NCI-H2107 treated with DMSO at 0.1 percent for 48 hours (cell line): ENCODE measurements around the gene CYP19A1.
"Not testable (repeated sequence)": the region's sequence is repeated elsewhere in the genome, so short reads cannot be mapped to it uniquely, and the experiment has no call there.

Experiments
- DNase-seq: peaks from one replicate; lab custom pipeline; 2025; ENCODE audit not compliant: unreplicated experiment; lab: John Stamatoyannopoulos, UW

Gene CYP19A1

DNA sequence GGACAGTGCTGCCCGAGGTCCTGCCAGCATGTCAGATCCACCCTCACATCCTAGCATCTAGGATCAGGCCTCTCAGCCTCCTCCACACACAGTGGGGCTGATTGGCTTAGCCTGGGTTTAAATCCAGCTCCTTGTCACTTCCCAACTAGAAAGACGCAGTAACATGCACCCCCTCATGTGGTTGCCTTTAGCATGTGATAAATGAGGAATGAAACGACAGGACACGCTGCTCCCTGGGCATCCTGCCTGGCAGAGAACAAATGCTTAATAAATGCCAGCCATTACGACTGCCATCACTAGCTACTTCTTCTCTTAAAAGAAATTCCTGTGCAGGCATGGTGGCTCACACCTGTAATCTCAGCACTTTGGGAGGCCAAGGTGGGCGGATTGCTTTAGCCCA is 149.6 kb downstream of the CYP19A1 start:
- DNase-seq: not testable (repeated sequence)

DNA sequence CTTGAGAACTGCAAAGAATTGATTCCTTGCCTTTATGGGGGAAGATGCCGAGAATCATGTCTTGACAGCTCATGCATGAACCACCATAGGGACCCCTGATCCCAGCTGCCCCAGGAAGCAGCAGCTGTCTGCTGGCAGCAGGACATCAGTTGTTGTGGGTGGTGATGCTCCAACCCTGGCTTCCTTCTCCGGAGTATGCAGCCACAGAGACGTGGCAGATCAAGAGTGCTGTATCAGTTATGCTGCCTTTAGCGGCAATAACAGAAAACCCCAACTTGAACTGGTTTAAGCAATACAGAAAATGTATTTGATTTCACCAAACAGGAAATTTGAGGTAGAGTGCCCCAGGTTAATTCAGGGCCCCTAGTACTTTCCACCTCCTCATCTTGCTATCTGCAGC is 151.5 kb downstream of the CYP19A1 start:
- no peak for DNase-seq

- DNase-seq: no peak
Measured at GRCh38 chr15:51186181-51186705, 152.2 kb downstream of the CYP19A1 start.

DNA sequence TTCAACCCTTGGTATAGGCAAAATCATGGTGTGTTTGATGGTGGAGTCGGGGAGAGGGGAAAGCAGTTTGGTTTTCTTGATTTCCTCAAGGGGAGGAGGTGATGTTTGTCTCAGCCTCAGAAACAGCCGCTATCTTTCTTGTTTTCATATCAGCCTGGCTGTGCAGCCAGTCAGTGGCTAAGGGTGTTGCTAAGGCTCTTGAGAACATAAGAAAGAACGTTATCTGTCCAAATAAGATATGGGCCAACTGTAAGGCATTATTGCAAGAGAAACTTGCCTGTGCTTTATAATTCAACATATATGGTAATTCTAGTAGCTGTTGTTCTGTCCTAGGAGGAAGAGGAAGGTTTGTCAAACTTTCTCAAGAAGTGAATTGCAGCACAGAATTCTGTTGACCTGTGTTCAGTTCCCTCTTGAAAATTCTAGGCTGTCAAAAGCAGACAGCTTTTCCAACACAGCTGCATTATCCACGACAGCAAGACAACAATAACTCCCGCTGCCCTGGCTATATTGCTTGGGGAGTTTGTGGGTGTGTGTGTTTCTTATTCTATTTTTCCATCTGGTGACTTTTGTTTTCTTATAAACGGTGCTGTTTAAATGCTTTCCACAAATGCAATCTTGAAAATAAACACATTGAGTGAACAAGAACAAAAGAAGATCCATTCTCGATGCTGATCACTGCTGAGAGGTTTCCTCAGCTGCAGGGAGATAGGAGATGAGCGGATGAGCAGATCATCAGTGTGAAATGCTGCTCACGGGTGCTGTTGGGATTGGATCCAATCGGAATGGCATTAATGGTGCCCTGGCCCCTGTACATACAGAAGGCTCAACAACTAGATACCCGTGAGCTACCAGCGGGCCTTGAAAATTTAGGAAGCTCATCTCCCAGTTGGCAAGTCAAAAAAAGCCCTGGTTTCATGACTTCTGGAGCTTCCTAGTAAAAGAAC is 152.9 kb downstream of the CYP19A1 start:
- no peak for DNase-seq

- DNase-seq: no peak
Measured at GRCh38 chr15:51184627-51185026, 153.8 kb downstream of the CYP19A1 start.

- no peak for DNase-seq
Measured at GRCh38 chr15:51183076-51183475, 155.3 kb downstream of the CYP19A1 start.

DNA sequence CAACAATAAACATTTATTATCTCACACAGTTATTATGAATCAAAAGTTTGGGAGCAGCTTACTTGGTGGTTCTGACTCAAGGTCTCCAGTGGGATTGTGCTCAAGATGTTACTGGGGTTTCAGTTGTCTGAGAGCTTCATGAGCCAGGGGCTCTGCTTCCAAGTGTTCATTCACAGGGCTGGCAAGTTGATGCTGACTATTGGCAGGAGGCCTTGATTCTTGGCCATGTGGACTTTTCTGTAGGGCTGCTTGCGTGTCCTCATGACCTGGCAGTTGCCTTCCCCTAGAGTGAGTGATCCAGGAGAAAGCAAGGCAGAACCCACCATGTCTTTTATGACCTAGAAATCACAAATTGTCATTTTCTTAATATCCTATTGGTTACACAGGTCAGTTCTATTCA is 156.5 kb downstream of the CYP19A1 start:
- DNase-seq: no peak

- DNase-seq: no peak
Measured at GRCh38 chr15:51181221-51181620, 157.2 kb downstream of the CYP19A1 start.

- no peak for DNase-seq
Measured at GRCh38 chr15:51180534-51180933, 157.9 kb downstream of the CYP19A1 start.

GRCh38 chr15:51180011-51180410 is 158.4 kb downstream of the CYP19A1 start:
- no peak for DNase-seq

GRCh38 chr15:51172193-51172592 is 166.2 kb downstream of the CYP19A1 start:
- no peak for DNase-seq

- no peak for DNase-seq
Measured at GRCh38 chr15:51171634-51171932, 166.8 kb downstream of the CYP19A1 start.

GRCh38 chr15:51170882-51171633 is 167.3 kb downstream of the CYP19A1 start:
- DNase-seq: no peak

DNA sequence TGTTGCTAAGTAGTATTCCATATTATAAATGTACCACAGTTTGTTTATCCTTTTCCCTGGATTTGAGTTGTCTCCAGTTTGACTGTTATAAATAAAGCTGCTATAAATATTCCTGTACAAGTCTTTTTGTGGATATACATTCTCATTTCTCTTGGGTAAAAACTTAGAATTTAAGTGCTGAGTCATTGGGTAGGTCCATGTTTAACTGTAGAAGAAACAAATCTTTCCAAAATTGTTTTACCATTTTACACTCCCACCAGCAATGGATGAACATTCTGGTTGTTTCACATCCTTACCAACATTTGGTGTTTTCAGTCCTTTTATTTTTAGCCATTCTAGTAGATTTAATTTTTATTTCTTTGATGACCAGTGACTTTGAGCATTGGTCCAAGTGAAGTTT is 169.7 kb downstream of the CYP19A1 start:
- DNase-seq: no peak

DNA sequence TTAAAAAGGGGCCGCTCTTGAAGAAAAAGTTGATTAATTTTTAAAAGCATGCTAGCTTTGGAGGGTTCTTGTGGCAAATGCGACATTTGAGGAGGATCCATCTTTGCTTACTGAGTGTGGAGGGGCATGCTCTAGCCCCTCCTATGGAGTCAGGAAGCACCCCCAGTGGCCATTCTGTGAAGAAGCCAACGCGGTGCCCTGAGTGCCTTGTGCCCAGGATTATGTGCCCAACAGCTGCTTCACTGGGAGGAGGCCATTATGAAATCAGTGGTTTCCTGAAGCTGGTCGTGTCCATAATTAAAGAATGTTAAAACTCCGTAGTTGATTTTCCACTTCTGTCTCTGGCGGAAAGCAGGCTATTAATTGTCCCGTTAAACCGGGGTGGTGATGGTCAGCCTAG is 174.6 kb downstream of the CYP19A1 start:
- DNase-seq: no peak

DNA sequence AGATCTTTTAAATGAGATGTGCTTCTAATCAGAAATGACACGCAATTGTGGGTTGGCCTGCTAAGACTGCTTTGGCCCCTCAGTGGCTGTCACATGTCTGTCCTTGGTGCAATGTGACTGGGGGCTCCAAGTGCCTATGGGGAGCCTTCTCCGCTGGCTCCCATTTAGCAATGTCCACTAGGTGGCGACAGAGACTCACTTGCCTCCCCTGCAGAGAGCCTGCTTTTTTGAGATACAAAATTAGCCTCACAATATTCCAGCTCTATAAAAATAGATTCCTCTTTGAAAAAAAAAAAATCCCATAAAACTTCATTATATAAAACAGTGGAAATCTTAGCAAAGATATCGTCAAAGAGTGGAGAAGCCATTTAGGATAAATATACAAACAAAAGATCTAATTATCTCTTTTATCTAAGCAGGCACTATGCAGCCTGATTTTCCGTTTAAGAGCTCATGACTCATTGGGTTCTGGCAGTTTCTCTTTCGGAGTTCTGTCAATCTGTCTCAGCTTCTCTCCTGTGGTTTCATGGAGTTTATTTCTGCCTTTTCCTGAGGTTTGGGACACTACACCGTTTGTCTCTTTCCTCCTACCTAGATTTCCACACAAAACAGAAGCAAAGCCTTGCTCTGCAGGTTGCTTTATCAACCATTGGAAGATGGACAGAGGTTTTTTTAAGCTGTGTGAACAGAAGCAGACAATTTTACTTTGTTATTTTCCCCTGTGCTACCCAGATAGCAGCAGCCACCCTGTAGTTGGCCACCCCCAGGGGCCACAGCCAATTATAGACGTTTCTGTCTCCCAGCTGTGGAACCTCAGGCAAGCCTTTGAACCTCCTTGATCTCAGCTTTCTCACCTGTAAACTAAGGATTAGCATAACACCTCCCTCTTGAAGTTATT is 175.3 kb downstream of the CYP19A1 start:
- peak; percentile 39 for DNase-seq

DNA sequence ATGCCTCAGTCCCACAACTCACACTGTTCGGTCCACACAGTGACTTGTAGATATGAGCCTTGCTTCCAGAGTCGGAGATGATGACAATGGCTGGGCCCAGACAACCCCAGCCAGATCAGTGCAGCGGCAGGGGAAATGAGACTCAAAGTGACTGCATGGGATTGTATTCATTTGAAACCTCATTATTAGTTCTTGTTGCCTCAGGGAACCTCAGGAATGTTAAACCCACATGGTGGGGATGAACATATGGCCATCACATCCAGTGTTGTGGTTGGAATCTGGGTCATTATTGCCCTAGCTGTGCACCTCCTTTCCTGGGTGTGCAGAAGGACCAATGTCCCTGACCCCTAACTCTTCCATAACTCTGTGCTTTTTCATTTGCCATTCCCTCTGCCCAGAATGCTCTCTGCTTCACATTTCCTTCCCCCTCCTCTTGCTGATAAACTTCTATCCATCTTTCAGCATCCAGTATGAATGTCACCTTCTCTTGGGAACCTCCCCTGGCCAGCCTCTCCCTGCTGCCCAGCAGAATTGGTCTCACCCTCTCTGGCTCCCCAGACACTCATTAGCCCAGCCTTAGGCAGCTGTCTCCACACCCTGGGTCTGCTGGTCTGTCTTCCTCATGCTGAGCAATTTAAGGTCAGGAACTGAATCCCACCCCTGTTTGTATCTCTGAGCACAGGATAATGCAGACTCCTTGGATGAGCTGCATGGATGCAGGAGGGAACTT is 176.7 kb downstream of the CYP19A1 start:
- DNase-seq: no peak

- DNase-seq: no peak
Measured at GRCh38 chr15:51160484-51160883, 177.9 kb downstream of the CYP19A1 start.
